A549 treated with CORT108297 at 1 μM for 4 hours (cell line): ENCODE measurements around the gene SLAIN2. TPM values are rescaled to one million over a fixed set of nuclear protein-coding genes. Genes with fewer than 3 reads are reported as not detected.

Source experiments
- total RNA-seq: library from RNA; stranded (reverse); fragments of 200-300 nt; extraction: Qiagen RNA extraction; gene quantifications from 5 replicates; pipeline ENCODE4 v1.2.3, GENCODE V29; 2022

The SLAIN2 gene
- total RNA-seq, result 15.8 to 19.4 TPM (median 18.2 TPM) in 5 replicates

GRCh38 chr4:48340965-48341775 lies at the start of gene SLAIN2:
Gene SLAIN2, plus strand, starts transcription at chr4:48341529. Its CDS starts 211 bp downstream, at chr4:48341740.

Other genes starting within 250 kb of the SLAIN2 start
- 0.07 to 0.35 TPM (median 0.15 TPM) in 5 replicates for gene TXK, start 207.3 kb upstream of the SLAIN2 start, total RNA-seq
- 1.6 to 2.2 TPM (median 1.8 TPM) in 5 replicates for gene TEC, start 71.7 kb upstream of the SLAIN2 start, total RNA-seq
- 4.7 to 8.0 TPM (median 7.8 TPM) in 5 replicates for gene SLC10A4, start 141.8 kb downstream of the SLAIN2 start, total RNA-seq
- gene ZAR1, start 148.7 kb downstream of the SLAIN2 start, total RNA-seq, result 0.06 to 0.08 TPM (median 0.06 TPM) in 3 of 5 replicates, not detected in the others